ENCODE measurements around the gene AK8. TPM values are rescaled to one million over a fixed set of nuclear protein-coding genes. Genes with fewer than 3 reads are reported as not detected.

Gene AK8
- total and polyA plus RNA-seq, 8 donors: 0.56 to 0.89 (median 0.60) TPM; not detected in 5

DNA sequence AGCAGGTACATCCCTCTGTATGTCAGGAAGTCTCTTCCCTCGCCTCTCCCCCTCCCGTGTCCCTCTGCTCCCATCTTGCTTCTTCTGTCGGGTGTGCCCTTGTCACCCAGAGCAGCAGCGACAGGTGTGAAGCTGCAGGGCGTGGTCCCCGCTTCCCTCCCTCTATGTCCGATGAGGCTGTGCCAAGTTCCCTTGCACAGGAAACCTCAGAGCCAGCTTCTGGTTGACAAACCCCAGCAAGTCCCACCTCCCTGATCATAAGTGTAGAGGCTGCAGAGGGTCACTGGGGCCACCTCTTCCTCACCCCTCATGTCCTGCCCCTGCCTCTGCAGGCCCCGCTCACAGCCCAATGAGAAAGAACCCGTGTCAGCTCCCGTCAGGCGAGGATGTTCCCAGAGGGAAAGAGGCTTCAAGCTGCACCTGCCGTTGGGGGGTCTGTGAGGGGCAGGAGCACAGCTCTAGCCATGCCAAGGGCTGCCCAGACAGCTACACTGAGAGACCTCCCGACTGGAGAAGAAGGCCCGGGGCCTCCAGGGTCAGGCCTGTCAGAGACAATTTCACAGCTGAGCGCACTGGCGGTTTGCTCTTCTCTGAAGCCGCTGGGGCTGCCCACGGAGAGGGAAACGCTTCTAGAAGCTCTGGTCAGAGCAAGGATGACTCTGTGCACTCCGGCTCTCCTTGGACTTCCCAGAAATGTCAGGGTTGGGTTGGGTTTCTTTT, 73.3 kb downstream of the AK8 start:
- H3K36me3 ChIP-seq: no peaks in the 10 kb centered on the region
- no peaks in the 10 kb centered on the region for H3K9me3 ChIP-seq
- DNase-seq: no peak
- 59 to 81% (median 65%) methylated on average over 14 to 20 of the region's 20 CpGs for WGBS, 5 donors
- H3K4me1 ChIP-seq: peaks cover 0 to 8% (median 7%) of the 10 kb centered on the region in 4 donors
- TF ChIP-seq EP300 (IDR thresholded peaks at IDR 0.05) (no peak), POLR2A (IDR thresholded peaks at IDR 0.05) (no peak), POLR2AphosphoS5 (IDR thresholded peaks at IDR 0.05) (no peak)
- TF ChIP-seq, protein P1, sequence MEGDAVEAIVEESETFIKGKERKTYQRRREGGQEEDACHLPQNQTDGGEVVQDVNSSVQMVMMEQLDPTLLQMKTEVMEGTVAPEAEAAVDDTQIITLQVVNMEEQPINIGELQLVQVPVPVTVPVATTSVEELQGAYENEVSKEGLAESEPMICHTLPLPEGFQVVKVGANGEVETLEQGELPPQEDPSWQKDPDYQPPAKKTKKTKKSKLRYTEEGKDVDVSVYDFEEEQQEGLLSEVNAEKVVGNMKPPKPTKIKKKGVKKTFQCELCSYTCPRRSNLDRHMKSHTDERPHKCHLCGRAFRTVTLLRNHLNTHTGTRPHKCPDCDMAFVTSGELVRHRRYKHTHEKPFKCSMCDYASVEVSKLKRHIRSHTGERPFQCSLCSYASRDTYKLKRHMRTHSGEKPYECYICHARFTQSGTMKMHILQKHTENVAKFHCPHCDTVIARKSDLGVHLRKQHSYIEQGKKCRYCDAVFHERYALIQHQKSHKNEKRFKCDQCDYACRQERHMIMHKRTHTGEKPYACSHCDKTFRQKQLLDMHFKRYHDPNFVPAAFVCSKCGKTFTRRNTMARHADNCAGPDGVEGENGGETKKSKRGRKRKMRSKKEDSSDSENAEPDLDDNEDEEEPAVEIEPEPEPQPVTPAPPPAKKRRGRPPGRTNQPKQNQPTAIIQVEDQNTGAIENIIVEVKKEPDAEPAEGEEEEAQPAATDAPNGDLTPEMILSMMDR (IDR thresholded peaks at IDR 0.05): no peak
- H3K27ac ChIP-seq: no peak overlapping the region
- H3K4me3 ChIP-seq: no peak overlapping the region
- H3K27me3 ChIP-seq: peaks cover 0 to 61% (median 0%) of the 10 kb centered on the region in 3 donors
- intact Hi-C loops (cut with DNase I; ENCODE audit: low total_unique reads): no loop called here

DNA sequence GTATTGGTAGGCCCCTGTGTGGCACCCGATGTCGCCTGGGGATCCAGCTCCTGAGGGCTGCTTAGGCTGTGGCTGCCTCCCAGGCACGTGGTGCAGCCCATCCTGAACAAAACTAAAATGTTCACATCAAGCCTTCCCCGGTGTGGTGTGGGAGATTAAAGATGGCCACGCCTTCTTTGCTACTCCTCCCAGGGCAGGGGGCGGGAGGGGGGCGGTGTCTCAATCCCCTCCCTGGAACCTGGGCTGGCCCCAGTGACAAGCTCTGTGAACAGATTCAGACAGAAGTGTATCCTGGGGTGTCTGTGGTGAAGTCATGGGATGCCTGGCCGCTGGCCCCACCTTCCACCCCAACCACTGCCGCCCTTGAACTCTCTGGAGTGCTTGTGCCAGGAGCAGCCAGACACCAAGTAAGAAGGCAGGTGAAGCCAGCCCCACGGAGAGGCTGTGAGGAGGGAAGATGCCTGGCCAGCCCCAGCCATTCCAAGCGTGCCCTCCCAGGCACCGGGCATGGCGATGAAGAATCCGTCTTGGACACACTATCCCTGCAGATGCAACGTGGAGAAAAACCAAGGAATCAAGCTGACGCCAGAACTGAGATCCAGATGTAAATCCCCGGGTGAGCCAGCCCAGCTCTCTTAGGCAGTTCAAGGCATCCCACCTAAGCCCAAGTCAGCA, 75.8 kb downstream of the AK8 start:
- Histone ChIP-seq H3K9me3 (no peaks in the 10 kb centered on the region), H3K27me3 (peaks cover 0 to 50% (median 0%) of the 10 kb centered on the region in 3 donors), H3K36me3 (no peaks in the 10 kb centered on the region), H3K4me3 (no peak overlapping the region), H3K27ac (no peak overlapping the region), H3K4me1 (peaks cover 5 to 21% (median 16%) of the 10 kb centered on the region in 4 donors)
- DNase-seq: no peak
- no peak for TF ChIP-seq POLR2AphosphoS5 (IDR thresholded peaks at IDR 0.05)
- no peak for TF ChIP-seq EP300 (IDR thresholded peaks at IDR 0.05)
- TF ChIP-seq POLR2A (IDR thresholded peaks at IDR 0.05): no peak
- TF ChIP-seq, protein P1 (IDR thresholded peaks at IDR 0.05): no peak
- 51 to 72% (median 59%) methylated on average over 13 to 17 of the region's 17 CpGs for WGBS, 5 donors
- intact Hi-C loops (cut with DNase I; ENCODE audit: low total_unique reads): no loop called here

DNA sequence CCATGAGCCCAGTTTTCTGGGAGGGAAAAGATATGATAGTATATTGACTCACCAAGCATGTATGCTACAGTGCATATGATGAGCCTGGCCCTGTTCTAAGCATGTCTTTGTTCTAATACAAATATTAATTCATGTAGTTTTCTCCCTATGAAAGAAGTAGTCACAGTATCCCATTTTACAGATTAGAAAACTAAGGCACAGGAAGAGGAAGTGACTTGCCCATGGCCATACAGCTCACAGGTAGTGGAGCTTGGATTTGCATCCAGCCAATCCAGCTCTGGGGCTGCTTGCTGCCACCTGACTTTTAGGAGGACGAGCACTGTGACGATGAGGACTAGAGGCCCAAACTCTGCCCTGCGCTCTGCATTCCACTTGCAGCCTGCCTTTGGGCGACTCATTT, 76.4 kb downstream of the AK8 start:
- no peaks in the 10 kb centered on the region for H3K9me3 ChIP-seq
- no peak for TF ChIP-seq POLR2A (IDR thresholded peaks at IDR 0.05)
- no peak for TF ChIP-seq POLR2AphosphoS5 (IDR thresholded peaks at IDR 0.05)
- no peak for TF ChIP-seq EP300 (IDR thresholded peaks at IDR 0.05)
- TF ChIP-seq, protein P1 (IDR thresholded peaks at IDR 0.05): no peak
- peaks cover 0 to 51% (median 0%) of the 10 kb centered on the region in 3 donors for H3K27me3 ChIP-seq
- no peaks in the 10 kb centered on the region for H3K36me3 ChIP-seq
- H3K27ac ChIP-seq: no peak overlapping the region
- no peak for DNase-seq
- 91 to 95% (median 92%) methylated on average over 4 of the region's 4 CpGs for WGBS, 5 donors
- H3K4me1 ChIP-seq: peaks cover 5 to 21% (median 16%) of the 10 kb centered on the region in 4 donors
- no peak overlapping the region for H3K4me3 ChIP-seq
- intact Hi-C loops (cut with DNase I; ENCODE audit: low total_unique reads): no loop called here

DNA sequence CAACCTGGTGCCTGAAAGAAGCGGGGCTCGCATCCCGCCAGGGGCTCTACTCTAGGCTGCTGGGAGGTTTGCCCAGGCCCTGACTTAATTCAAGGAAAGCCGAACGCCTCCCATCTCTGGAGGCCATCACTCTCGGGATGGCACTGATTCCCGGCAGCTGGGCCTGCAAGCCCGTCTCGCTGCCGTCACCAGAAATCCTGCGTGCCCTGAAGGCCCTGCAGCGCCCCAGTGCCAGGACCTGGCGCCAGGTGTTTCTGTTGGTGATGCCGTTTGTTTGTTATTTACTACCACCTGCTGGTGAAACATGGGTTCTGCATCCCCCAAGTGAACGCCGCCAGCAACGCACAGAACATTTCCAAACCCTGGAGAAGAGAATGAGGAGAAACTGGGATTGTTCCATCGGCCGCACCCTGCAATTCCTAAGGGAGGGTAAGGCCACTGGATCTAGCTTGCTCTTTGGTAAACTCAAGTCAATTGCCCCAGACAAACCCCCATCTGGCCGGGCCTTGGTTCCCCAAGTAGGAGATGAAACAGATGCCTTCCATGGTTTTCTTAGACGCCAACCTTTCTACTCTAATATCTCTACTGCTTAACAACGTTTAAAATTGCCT, 77.9 kb downstream of the AK8 start:
- 12 to 19% (median 13%) methylated on average over 21 to 22 of the region's 22 CpGs for WGBS, 5 donors
- Histone ChIP-seq H3K27me3 (peaks cover 0 to 43% (median 0%) of the 10 kb centered on the region in 3 donors), H3K9me3 (no peaks in the 10 kb centered on the region), H3K27ac (peak overlapping the region; percentile 15 to 65 (median 51)), H3K4me3 (peak overlapping the region; percentile 0 to 32 (median 14)), H3K4me1 (peaks cover 5 to 21% (median 16%) of the 10 kb centered on the region in 4 donors), H3K36me3 (no peaks in the 10 kb centered on the region)
- DNase-seq: peak; percentile 86 to 92
- intact Hi-C loops (cut with DNase I; ENCODE audit: low total_unique reads): no loop called here
- TF ChIP-seq, protein P1 (IDR thresholded peaks at IDR 0.05): peak in 6 of 7 experiments; percentile 80 to 96 (median 90)
- TF ChIP-seq POLR2A (IDR thresholded peaks at IDR 0.05): no peak
- peak in 1 of 3 donors; percentile 42 for TF ChIP-seq POLR2AphosphoS5 (IDR thresholded peaks at IDR 0.05)

Measured in stomach (tissue), 9 donors.